ENCODE results near the gene CFP. TPM values are rescaled to one million over a fixed set of nuclear protein-coding genes. Genes with fewer than 3 reads are reported as not detected.

The CFP gene
- total RNA-seq, 3 donors from 2014 or later, result 1.2 to 1.8 (median 1.6) TPM

DNA sequence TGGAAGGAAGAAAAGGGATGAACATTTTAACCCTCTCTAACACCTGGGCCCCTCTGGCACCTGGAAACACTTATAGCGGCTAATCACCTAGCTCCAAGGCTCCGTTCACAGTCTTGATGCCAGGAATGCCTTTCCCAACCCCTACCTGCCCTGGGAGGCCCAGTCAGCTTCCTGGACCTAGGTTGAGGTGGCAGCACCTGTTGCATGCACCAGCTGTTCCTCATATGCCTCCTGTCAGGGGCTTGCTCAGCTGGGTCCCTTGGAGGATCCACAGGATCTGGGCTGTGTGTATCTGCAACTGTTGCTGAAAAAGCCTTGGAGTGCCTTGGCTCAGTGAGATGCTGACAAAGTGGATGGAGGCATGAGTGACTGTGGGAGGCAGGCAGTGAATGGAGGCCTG is 4.4 kb downstream of the CFP start:
- H3K4me1 Mint-ChIP-seq (ENCODE audit: low read depth), result peaks cover 29% of the 10 kb centered on the region

GRCh38 chrX:47623540-47624027 is 6.1 kb downstream of the CFP start:
- peaks cover 3% of the 10 kb centered on the region for H3K27me3 Mint-ChIP-seq (ENCODE audit: low read depth)
- no peaks in the 10 kb centered on the region for H3K9me3 Mint-ChIP-seq
- peaks cover 20% of the 10 kb centered on the region for H3K4me1 Mint-ChIP-seq (ENCODE audit: low read depth)
- peaks cover 2% of the 10 kb centered on the region for H3K36me3 Mint-ChIP-seq (ENCODE audit: insufficient read depth)
- ATAC-seq, result peak; percentile 61 to 71
- peak; percentile 32 for DNase-seq
- H3K4me3 Mint-ChIP-seq, result peak overlapping the region; percentile 78

More for the DNA sequence above, 4.4 kb downstream of the CFP start:
- H3K9me3 Mint-ChIP-seq, result no peaks in the 10 kb centered on the region
- peaks cover 3% of the 10 kb centered on the region for H3K27me3 Mint-ChIP-seq (ENCODE audit: low read depth)
- ATAC-seq (no peak), DNase-seq (no peak)
- peaks cover 2% of the 10 kb centered on the region for H3K36me3 Mint-ChIP-seq (ENCODE audit: insufficient read depth)
- H3K4me3 Mint-ChIP-seq, result no peak overlapping the region

- Mint-ChIP-seq H3K27me3 (ENCODE audit: low read depth) (peaks cover 3% of the 10 kb centered on the region), H3K9me3 (no peaks in the 10 kb centered on the region), H3K36me3 (ENCODE audit: insufficient read depth) (peaks cover 2% of the 10 kb centered on the region), H3K4me1 (ENCODE audit: low read depth) (peaks cover 17% of the 10 kb centered on the region), H3K4me3 (no peak overlapping the region)
- ATAC-seq (no peak), DNase-seq (no peak)
These were observed 7.9 kb downstream of the CFP start for GRCh38 chrX:47621851-47622250.

DNA sequence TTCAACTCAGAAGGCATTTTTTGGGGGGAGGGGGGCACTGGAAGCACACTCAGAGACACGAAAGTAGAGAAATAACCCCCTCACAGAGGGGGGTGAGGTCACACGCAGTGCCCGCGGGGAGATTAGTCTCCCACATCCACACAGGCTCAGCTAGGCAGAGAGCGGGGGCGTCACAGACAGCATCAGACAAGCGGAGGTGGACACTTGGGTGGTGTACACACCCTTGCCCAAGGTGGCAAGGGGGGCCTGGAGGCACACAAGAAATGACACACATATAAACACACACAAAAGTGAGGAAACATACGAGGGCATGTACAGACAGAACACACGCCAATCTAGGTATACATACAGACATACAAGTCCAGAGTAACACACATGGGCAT is 9.4 kb downstream of the CFP start:
- DNase-seq, result no peak
- H3K27me3 Mint-ChIP-seq (ENCODE audit: low read depth), result peaks cover 3% of the 10 kb centered on the region
- H3K9me3 Mint-ChIP-seq, result no peaks in the 10 kb centered on the region
- no peaks in the 10 kb centered on the region for H3K36me3 Mint-ChIP-seq (ENCODE audit: insufficient read depth)
- no peak for ATAC-seq
- peaks cover 17% of the 10 kb centered on the region for H3K4me1 Mint-ChIP-seq (ENCODE audit: low read depth)
- peak overlapping the region; percentile 24 for H3K4me3 Mint-ChIP-seq

GRCh38 chrX:47619486-47620302 is 10.0 kb downstream of the CFP start, which contains the start of gene SYN1:
TSS of gene SYN1 (minus strand) at chrX:47619857. CDS start at chrX:47619728, 129 bp downstream.
- Mint-ChIP-seq H3K27me3 (ENCODE audit: low read depth) (peaks cover 3% of the 10 kb centered on the region), H3K9me3 (no peaks in the 10 kb centered on the region), H3K36me3 (ENCODE audit: insufficient read depth) (no peaks in the 10 kb centered on the region), H3K4me3 (peak within 1 kb of the TSS; percentile 62), H3K4me1 (ENCODE audit: low read depth) (peaks cover 17% of the 10 kb centered on the region)
- DNase-seq (peak; percentile 77), ATAC-seq (peak; percentile 80 to 83)

GRCh38 chrX:47618923-47619485 is 10.7 kb downstream of the CFP start:
- Mint-ChIP-seq H3K36me3 (ENCODE audit: insufficient read depth) (no peaks in the 10 kb centered on the region), H3K27me3 (ENCODE audit: low read depth) (peaks cover 3% of the 10 kb centered on the region), H3K4me3 (peak overlapping the region; percentile 62), H3K4me1 (ENCODE audit: low read depth) (peaks cover 14% of the 10 kb centered on the region), H3K9me3 (no peaks in the 10 kb centered on the region)
- ATAC-seq (no peak), DNase-seq (no peak)

GRCh38 chrX:47614618-47615017 is 15.1 kb downstream of the CFP start:
- H3K9me3 Mint-ChIP-seq, result no peaks in the 10 kb centered on the region
- no peaks in the 10 kb centered on the region for H3K36me3 Mint-ChIP-seq (ENCODE audit: insufficient read depth)
- H3K4me1 Mint-ChIP-seq (ENCODE audit: low read depth), result peaks cover 2% of the 10 kb centered on the region
- no peaks in the 10 kb centered on the region for H3K27me3 Mint-ChIP-seq (ENCODE audit: low read depth)
- no peak for DNase-seq
- no peak for ATAC-seq
- H3K4me3 Mint-ChIP-seq, result no peak overlapping the region

- Mint-ChIP-seq H3K27me3 (ENCODE audit: low read depth) (no peaks in the 10 kb centered on the region), H3K4me3 (no peak overlapping the region), H3K4me1 (ENCODE audit: low read depth) (no peaks in the 10 kb centered on the region), H3K36me3 (ENCODE audit: insufficient read depth) (no peaks in the 10 kb centered on the region), H3K9me3 (no peaks in the 10 kb centered on the region)
- DNase-seq (no peak), ATAC-seq (no peak)
These were observed 16.6 kb downstream of the CFP start for GRCh38 chrX:47613082-47613481.

DNA sequence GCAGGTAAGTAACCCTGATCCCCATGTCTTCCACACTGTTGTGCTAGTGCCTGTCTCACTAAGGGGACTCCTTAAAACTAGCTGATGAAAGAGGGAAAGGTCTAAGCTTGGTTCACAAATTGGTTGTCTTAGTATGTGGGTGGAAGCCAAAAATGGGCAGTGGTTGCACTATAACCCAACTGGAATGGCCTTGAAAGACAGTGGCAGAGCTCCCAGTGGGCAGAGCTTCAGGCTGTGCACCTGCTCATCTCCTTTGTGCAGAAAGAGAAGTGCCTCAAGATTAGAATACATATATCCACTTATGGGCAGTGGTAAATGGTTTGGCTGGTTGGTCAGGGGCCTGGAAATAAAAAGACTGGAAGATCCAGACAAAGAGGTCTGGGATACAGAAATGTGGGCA is 17.3 kb downstream of the CFP start:
- H3K4me1 Mint-ChIP-seq (ENCODE audit: low read depth), result no peaks in the 10 kb centered on the region
- H3K9me3 Mint-ChIP-seq, result no peaks in the 10 kb centered on the region
- no peak overlapping the region for H3K4me3 Mint-ChIP-seq
- no peak for DNase-seq
- no peak for ATAC-seq
- H3K27me3 Mint-ChIP-seq (ENCODE audit: low read depth), result no peaks in the 10 kb centered on the region
- no peaks in the 10 kb centered on the region for H3K36me3 Mint-ChIP-seq (ENCODE audit: insufficient read depth)

GRCh38 chrX:47611926-47612325 is 17.8 kb downstream of the CFP start:
- no peaks in the 10 kb centered on the region for H3K36me3 Mint-ChIP-seq (ENCODE audit: insufficient read depth)
- ATAC-seq (no peak), DNase-seq (no peak)
- H3K4me3 Mint-ChIP-seq, result no peak overlapping the region
- H3K4me1 Mint-ChIP-seq (ENCODE audit: low read depth), result no peaks in the 10 kb centered on the region
- no peaks in the 10 kb centered on the region for H3K27me3 Mint-ChIP-seq (ENCODE audit: low read depth)
- no peaks in the 10 kb centered on the region for H3K9me3 Mint-ChIP-seq

DNA sequence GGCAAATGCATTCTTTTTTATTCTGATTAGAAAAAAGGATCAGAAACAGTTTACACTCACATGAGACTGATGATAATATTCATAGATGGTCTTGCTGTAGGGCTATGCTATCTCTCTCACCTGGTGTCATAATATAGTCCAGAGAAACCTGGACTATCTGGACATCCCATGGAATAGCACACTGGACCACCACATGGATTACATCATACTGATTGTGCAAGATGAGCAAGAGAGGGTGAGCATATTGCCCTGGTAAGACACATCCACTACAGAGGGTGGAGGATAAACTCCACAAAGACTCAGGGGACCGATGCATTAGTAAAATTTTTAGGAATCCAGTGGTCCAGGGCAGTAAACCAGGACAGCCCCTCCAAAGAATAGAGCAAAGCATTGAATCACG is 18.2 kb downstream of the CFP start:
- no peaks in the 10 kb centered on the region for H3K4me1 Mint-ChIP-seq (ENCODE audit: low read depth)
- DNase-seq (no peak), ATAC-seq (no peak)
- no peak overlapping the region for H3K4me3 Mint-ChIP-seq
- no peaks in the 10 kb centered on the region for H3K9me3 Mint-ChIP-seq
- no peaks in the 10 kb centered on the region for H3K36me3 Mint-ChIP-seq (ENCODE audit: insufficient read depth)
- no peaks in the 10 kb centered on the region for H3K27me3 Mint-ChIP-seq (ENCODE audit: low read depth)

DNA sequence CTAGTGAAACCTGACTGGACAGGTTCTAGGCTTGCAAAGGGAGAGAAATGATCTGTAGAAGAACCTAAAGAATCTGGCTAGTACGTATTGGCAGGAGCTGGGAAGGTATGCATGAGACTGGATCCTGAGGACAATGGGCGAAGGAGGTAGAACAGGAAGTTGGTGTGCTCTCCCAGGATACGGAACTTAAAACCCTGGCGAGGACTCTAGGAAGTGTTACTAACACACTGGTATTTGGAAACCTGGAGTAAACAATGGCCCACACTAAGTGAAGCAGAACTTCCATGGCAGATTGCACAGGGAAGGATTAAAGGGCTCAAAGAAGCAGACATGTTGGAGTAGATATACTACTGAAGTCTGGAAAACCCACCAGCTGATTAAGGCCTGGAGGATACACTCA is 19.2 kb downstream of the CFP start:
- DNase-seq (no peak), ATAC-seq (no peak)
- Mint-ChIP-seq H3K4me3 (no peak overlapping the region), H3K4me1 (ENCODE audit: low read depth) (no peaks in the 10 kb centered on the region), H3K9me3 (no peaks in the 10 kb centered on the region), H3K27me3 (ENCODE audit: low read depth) (no peaks in the 10 kb centered on the region), H3K36me3 (ENCODE audit: insufficient read depth) (no peaks in the 10 kb centered on the region)

DNA sequence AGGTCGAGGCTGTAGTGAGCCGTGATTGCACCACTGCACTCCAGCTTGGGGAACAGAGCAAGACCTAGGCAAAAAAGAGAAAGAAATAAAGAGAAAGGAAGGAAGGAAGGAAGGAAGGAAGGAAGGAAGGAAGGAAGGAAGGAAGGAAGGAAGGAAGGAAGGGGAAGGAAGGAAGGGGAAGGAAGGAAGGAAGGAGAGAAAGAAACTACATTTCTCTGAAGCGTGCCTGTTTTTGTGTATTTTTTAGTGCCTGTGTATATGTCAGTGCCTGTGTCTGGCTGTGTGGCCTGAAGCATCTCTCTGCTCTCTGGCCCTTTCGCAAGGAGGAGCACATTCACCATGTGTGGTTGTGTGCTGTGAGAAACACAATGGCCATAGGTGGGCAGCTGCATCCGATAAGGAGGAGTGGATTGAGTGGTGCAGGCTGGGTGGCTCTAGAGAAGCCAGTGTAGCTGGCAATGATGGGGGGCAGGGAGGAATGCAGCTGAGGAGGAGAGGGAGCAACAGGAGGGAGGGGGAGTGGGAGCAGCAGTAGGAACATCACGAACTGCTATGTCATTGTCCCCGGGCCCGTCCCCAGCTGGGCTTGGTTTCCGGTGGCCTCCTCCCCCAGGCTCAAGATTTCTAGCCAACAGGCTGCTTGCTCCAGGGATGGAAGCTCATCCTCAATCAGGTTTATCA is 21.5 kb downstream of the CFP start:
- no peaks in the 10 kb centered on the region for H3K27me3 Mint-ChIP-seq (ENCODE audit: low read depth)
- ATAC-seq, result no peak
- DNase-seq, result no peak
- H3K4me3 Mint-ChIP-seq, result no peak overlapping the region
- no peaks in the 10 kb centered on the region for H3K9me3 Mint-ChIP-seq
- H3K4me1 Mint-ChIP-seq (ENCODE audit: low read depth), result no peaks in the 10 kb centered on the region
- no peaks in the 10 kb centered on the region for H3K36me3 Mint-ChIP-seq (ENCODE audit: insufficient read depth)

- H3K9me3 Mint-ChIP-seq, result no peaks in the 10 kb centered on the region
- ATAC-seq (no peak), DNase-seq (no peak)
- H3K36me3 Mint-ChIP-seq (ENCODE audit: insufficient read depth), result no peaks in the 10 kb centered on the region
- H3K27me3 Mint-ChIP-seq (ENCODE audit: low read depth), result no peaks in the 10 kb centered on the region
- no peaks in the 10 kb centered on the region for H3K4me1 Mint-ChIP-seq (ENCODE audit: low read depth)
- no peak overlapping the region for H3K4me3 Mint-ChIP-seq
These were observed 22.6 kb downstream of the CFP start for GRCh38 chrX:47607091-47607490.
